NT2/D1 (cell line): ENCODE data around the gene TSPEAR.

Experiments used
- SUZ12 ChIP-seq: IDR thresholded peaks from 2 replicates; pipeline ENCODE4 v1.6.1; 2011; ENCODE audit not compliant: insufficient read length, insufficient read depth; ENCODE audit errors: extremely low read depth
- YY1 ChIP-seq: IDR thresholded peaks from 2 replicates; pipeline ENCODE4 v1.6.1; 2011; ENCODE audit not compliant: insufficient read length, insufficient read depth
- ZNF274 ChIP-seq: IDR thresholded peaks from 2 replicates; pipeline ENCODE4 v1.6.1; 2011; ENCODE audit warnings: mild to moderate bottlenecking, low read depth, low read length

GRCh38 chr21:44507673-44508425 is 203.5 kb downstream of the TSPEAR start:
- TF ChIP-seq ZNF274 (no peak), YY1 (no peak), SUZ12 (no peak)
